GM12873 (cell line): ENCODE data around the gene DNAJC11.

Source experiments
- TF ChIP-seq, protein P1 (sequence below): IDR thresholded peaks from 2 replicates; pipeline ENCODE4 v1.5.1; 2012; ENCODE audit warnings: low read depth, mild to moderate bottlenecking, moderate library complexity, low read length, control low read depth; ENCODE audit not compliant: insufficient read depth; ENCODE audit errors: missing control alignments

Gene DNAJC11, protein sequence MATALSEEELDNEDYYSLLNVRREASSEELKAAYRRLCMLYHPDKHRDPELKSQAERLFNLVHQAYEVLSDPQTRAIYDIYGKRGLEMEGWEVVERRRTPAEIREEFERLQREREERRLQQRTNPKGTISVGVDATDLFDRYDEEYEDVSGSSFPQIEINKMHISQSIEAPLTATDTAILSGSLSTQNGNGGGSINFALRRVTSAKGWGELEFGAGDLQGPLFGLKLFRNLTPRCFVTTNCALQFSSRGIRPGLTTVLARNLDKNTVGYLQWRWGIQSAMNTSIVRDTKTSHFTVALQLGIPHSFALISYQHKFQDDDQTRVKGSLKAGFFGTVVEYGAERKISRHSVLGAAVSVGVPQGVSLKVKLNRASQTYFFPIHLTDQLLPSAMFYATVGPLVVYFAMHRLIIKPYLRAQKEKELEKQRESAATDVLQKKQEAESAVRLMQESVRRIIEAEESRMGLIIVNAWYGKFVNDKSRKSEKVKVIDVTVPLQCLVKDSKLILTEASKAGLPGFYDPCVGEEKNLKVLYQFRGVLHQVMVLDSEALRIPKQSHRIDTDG

DNA sequence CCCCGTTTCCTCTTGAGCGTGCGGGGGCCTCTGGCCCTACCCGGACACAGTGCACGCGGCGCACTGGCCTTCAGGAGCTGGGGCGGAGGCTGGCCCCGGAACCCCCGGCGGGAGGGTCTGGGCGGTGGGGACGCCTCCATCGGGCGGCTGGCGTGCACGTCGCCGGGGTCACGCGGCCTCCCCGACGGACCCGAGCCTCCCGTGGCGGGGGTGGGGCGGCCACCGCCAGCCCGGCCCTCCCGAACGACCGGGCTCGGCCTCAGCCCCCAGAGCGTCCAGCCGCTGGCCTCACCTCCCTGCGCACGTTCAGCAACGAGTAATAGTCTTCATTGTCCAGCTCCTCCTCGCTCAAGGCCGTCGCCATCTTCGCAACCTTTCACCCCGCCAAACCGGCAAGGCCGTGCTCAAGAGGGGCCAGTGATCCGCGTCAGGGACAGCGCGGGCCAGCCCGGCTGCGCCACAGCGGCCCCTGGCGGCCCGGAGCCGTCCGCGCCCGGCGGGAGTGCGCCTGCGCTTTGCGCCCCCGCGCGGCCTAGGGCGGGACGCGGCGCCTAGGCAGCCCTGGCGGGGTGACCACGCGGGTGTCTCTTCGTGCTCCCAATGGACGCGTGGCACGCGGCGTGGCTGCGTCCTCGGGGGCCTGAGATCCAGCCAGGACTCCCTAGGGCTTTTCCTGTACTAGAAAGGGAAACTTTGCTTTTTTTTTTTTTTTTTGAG, at the start of gene DNAJC11:
DNAJC11 (minus strand) TSS at position 380 of the 717 bp plus-strand sequence; CDS start at position 364, 16 bp downstream.
- TF ChIP-seq, protein P1, sequence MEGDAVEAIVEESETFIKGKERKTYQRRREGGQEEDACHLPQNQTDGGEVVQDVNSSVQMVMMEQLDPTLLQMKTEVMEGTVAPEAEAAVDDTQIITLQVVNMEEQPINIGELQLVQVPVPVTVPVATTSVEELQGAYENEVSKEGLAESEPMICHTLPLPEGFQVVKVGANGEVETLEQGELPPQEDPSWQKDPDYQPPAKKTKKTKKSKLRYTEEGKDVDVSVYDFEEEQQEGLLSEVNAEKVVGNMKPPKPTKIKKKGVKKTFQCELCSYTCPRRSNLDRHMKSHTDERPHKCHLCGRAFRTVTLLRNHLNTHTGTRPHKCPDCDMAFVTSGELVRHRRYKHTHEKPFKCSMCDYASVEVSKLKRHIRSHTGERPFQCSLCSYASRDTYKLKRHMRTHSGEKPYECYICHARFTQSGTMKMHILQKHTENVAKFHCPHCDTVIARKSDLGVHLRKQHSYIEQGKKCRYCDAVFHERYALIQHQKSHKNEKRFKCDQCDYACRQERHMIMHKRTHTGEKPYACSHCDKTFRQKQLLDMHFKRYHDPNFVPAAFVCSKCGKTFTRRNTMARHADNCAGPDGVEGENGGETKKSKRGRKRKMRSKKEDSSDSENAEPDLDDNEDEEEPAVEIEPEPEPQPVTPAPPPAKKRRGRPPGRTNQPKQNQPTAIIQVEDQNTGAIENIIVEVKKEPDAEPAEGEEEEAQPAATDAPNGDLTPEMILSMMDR = peak; percentile 92

DNA sequence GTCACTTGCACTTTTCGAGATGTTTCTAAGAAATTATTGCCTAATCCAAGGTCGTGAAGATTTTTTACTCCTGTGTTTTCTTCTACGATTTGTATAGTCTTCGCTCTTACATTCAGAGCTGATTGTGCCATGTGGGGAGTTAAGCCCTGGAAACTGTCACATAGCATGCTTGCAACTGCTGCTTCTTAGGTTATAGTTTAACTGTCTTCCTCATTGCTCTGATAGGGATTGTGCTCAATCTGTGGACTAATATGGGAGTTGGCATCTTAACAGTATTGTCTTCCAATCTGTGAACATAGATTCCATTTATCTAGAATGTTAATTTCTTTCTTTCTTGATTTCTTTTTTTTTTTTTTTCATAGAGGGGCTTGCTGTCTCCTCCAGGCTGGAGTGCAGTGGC, 48.9 kb upstream of the DNAJC11 start:
- TF ChIP-seq, protein P1 = no peak

DNA sequence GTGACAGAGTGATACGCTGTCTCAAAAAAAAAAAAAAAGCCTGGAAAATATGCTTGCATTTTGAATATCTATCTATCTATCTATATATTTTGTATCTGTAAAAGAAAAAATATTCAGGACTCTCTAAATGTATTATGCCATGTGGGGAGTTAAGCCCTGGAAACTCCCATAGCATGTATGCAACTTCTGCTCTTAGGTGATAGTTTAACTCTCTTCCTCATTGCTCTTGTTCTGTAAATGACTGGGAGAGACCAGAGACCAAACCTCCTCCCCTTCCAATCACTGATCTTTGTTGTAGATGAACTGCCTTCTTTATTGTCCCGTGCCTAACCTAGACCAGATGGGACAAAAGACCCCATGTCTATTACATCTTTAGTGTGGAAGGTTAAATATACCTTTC, 46.1 kb upstream of the DNAJC11 start:
- TF ChIP-seq, protein P1 = no peak

DNA sequence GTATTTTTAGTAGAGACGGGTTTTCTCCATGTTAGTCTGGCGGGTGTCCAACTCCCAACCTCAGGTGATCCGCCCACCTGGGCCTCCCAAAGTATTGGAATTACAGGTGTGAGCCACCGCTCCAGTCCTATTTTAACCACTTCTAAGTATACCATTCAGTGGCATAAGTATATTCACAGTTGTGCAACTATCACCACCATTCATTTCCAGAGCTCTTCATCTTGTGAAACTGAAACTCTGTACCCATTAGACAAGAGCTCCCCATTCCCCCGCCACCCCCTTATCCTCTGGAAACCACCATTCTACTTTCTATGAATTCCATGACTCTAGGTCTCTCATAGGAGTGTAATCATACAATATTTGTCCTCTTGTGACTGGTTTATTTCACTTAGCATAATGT, 43.5 kb upstream of the DNAJC11 start:
- TF ChIP-seq, protein P1 = no peak

DNA sequence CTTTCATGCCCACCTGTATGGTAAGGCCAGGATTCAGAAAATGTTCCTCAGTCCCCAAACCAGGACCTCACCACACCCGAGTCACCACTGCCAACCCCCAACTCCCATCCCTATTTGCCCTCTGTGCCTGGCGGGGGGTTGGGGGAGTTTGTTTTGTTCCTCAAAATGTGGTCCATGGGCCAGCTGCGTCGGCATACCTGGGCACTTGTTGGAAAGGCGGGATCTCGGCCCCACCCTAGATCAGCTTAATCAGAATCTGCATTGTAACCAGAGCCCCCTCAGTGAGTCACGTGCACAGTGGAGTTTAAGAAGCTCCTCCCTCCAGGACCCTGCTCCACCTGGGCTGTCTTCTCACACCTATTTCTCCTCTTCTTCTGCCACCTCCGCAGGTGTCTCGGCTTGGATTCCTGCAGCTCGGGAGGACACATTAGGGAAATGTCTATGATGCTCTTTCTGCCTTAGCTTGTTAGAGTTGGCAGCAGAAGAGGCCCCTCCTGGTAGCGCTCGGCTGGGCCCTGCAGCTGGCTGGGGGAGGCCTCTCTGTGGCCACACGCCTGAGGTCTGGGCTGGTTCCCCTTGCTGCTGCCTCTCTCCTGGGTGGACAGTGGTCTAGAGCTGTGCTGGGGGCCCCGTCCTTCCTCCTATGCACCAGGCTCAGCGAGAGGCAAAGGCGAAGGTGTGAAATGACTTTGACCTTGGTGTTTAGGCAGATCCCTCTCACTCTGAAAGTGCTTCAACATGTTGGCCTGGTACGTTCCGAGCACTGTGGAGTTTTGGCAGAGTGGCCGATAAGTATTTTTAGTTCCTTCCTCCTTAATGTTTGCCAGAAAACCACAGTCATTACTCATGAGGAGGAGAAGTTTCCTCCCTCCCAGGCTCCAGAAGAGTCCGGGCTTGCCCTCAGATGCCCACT, 41.8 kb upstream of the DNAJC11 start:
- TF ChIP-seq, protein P1 = no peak

DNA sequence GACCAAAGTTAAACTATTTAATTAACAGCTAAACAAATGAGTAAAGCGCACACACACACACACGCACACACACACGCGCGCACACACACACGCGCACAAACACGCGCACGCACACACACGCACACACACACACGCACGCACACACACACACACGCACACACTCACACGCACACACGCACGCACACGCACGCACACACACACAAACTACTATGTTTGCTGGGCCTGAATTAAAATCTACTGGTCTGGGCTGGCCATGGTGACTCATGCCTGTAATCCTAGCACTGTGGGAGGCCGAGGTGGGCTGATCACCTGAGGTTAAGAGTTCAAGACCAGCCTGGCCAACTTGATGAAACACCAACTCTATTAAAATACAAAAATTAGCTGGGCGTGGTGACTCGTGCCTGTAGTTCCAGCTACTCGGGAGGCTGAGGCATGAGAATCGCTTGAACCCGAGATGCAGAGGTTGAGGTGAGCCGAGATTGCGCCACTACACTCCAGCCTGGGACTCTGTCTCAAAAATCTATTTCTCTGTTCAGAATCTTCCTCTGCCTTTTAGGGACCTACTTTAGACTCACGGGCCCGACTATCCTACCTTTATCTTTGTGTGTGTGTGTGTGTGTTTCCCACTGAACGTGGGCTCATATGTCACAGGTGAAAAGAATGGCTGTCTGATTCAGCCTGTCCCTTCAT, 37.5 kb upstream of the DNAJC11 start:
- TF ChIP-seq, protein P1 = no peak
